AG09319 (cell line): ENCODE results near the gene CYB561.
"Not testable (repeated sequence)": the region's sequence is repeated elsewhere in the genome, so short reads cannot be mapped to it uniquely, and the experiment has no call there.

Source experiments
- DNase-seq: peaks from one replicate; pipeline ENCODE4 v3.0.0-alpha.2; 2010; ENCODE audit warnings: low read depth; ENCODE audit errors: extremely low read depth
- TF ChIP-seq, protein P1 (sequence below): IDR thresholded peaks from 2 replicates; pipeline ENCODE4 v1.5.1; 2011; ENCODE audit warnings: low read depth, mild to moderate bottlenecking, inconsistent platforms, low read length, moderate library complexity

Gene CYB561

GRCh38 chr17:63474586-63475460, 28.7 kb upstream of the CYB561 start:
- no peak for DNase-seq
- TF ChIP-seq, protein P1, sequence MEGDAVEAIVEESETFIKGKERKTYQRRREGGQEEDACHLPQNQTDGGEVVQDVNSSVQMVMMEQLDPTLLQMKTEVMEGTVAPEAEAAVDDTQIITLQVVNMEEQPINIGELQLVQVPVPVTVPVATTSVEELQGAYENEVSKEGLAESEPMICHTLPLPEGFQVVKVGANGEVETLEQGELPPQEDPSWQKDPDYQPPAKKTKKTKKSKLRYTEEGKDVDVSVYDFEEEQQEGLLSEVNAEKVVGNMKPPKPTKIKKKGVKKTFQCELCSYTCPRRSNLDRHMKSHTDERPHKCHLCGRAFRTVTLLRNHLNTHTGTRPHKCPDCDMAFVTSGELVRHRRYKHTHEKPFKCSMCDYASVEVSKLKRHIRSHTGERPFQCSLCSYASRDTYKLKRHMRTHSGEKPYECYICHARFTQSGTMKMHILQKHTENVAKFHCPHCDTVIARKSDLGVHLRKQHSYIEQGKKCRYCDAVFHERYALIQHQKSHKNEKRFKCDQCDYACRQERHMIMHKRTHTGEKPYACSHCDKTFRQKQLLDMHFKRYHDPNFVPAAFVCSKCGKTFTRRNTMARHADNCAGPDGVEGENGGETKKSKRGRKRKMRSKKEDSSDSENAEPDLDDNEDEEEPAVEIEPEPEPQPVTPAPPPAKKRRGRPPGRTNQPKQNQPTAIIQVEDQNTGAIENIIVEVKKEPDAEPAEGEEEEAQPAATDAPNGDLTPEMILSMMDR = no peak

GRCh38 chr17:63474174-63474573, 28.1 kb upstream of the CYB561 start:
- DNase-seq = no peak
- TF ChIP-seq, protein P1 = no peak

DNA sequence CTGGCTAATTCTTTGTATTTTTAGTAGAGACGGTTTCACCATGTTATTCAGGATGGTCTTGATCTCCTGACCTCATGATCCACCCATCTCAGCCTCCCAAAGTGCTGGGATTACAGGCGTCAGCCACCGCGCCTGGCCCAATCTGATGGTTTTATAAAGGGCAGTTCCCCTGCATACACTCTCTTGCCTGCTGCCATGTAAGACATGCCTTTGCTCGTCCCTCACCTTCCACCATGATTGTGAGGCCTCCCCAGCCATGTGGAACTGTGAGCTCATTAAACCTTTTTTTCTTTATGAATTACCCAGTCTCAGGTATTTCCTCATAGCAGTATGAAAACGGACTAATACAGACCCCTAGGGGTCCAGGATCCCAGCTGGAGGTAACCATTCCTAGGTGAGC, 22.0 kb upstream of the CYB561 start:
- not testable (repeated sequence) for DNase-seq

DNA sequence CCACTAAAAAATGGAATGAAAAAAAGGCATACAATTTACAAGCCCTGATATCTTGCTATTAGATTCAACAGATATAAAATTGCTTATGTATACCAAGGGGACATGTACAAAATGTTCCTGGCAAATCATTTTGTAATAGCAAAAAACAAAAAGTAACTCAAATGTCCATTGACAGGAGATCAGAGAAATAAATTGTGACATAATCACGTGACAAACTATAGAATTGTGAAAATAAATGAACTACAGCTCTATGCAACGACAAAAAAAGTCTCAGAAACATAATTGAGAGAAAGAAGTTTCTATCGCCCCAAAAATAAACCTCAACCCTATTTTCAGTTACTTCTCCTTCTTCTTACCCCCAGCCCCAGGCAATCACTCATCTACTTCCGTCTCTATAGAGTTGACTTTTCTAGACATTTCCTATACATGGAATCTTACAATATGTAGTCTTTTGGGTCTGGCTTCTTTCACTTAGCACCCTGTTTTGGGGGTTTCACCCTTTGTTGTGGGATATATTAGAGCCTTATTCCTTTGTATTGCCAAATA, 18.7 kb upstream of the CYB561 start:
- DNase-seq = no peak
- TF ChIP-seq, protein P1 = no peak

GRCh38 chr17:63463771-63464170, 17.7 kb upstream of the CYB561 start:
- TF ChIP-seq, protein P1 = no peak
- no peak for DNase-seq

GRCh38 chr17:63460018-63460417, 13.9 kb upstream of the CYB561 start:
- DNase-seq = no peak
- TF ChIP-seq, protein P1 = no peak

DNA sequence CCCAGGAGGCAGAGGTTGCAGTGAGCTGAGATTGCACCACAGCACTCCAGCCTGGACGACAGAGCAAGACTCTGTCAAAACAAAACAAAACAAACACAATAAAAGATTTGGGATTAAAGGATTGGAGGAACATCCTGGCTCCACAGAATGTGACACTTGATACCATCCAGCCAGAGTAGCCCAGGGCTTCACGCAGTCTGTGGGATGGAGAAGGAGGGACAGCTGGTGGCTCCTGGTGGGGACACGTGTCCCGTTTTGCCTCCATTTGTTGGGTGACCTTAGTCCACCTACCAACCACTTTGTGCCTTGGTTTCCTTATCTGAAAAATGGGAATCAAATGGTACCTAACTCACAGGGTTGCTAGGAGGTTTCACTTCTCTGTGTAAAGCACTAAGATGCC, 12.4 kb upstream of the CYB561 start:
- no peak for DNase-seq
- TF ChIP-seq, protein P1 = no peak
